Large intestine (tissue), 3 donors: Measurements from ENCODE around the gene OTOP3. TPM values are rescaled to one million over a fixed set of nuclear protein-coding genes. Genes with fewer than 3 reads are reported as not detected.
A peak's percentile ranks its signal among the peaks of the same experiment; 100 is the strongest.

Source experiments
- DNase-seq, 2 donors: peaks; one replicate each; pipeline versions ENCODE4 v3.0.0 to v3.0.0-alpha.2; 2013
- H3K27ac ChIP-seq: one replicate; pipeline ENCODE4 v1.5.1; 2013; ENCODE audit warnings: low read length
- H3K27me3 ChIP-seq: 2 replicates; pipeline ENCODE4 v1.6.1; 2013; ENCODE audit warnings: low read length; ENCODE audit not compliant: control insufficient read depth, insufficient read depth
- H3K36me3 ChIP-seq: 2 replicates; pipeline ENCODE4 v1.6.1; 2013; ENCODE audit warnings: low read length; ENCODE audit not compliant: control insufficient read depth, insufficient read depth
- H3K4me1 ChIP-seq: one replicate; pipeline ENCODE4 v1.6.1; 2013; ENCODE audit warnings: low read length; ENCODE audit not compliant: control insufficient read depth, insufficient read depth
- H3K4me3 ChIP-seq: one replicate; pipeline ENCODE4 v1.5.1; 2013; ENCODE audit warnings: low read length
- H3K9me3 ChIP-seq: one replicate; pipeline ENCODE4 v1.6.1; 2013; ENCODE audit warnings: mild to moderate bottlenecking, low read depth, low read length, moderate library complexity; ENCODE audit not compliant: control insufficient read depth
- WGBS: methylation state at CpG from one replicate; pipeline ENCODE4 v1.1.5; 2013; ENCODE audit warnings: low lambda C conversion rate; ENCODE audit not compliant: insufficient coverage; 5-methylcytosine and 5-hydroxymethylcytosine counted together
- polyA plus RNA-seq: library from polyadenylated mRNA; unstranded; fragments of 120-200 nt; gene quantifications from one replicate; pipeline ENCODE4 v1.2.1, GENCODE V29; 2013

The OTOP3 gene
- polyA plus RNA-seq, 1 donor = 13.8 TPM

- peak; percentile 48 to 81 for DNase-seq
Observed at GRCh38 chr17:74952431-74953133, 16.9 kb downstream of the OTOP3 start.

DNA sequence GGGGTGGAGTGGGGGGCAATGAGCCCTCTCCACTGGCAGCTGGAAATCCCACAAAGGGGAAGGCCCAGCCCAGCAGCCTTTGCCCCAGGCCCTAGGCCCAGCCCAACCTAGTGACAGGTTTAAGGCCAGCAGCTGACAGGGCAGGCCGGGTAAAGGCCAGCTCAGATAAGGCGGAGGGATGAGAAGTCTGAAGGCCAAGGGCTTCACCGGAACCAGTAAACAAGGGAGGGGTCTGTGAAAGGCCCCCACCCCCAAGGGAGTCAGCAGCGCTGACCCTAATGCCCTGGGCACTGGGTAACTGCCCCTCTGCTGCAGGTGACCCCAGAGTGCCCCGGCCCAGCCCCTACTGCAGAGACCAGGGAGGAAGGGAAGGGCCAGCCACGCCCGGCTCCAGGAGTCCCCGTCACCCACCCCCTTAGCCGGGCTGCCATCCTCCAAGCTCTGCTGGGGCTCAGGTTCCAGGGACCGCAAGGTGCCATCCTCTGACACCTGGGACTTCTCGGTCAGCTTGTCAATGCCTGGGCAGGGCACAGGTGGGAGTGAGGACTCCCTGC is 17.5 kb downstream of the OTOP3 start:
- H3K36me3 ChIP-seq = peaks cover 5% of the 10 kb centered on the region
- H3K27ac ChIP-seq = peak overlapping the region; percentile 91
- WGBS = no CpG with 5 or more reads among the region's 11 CpGs
- no peaks in the 10 kb centered on the region for H3K27me3 ChIP-seq
- peaks cover 8% of the 10 kb centered on the region for H3K9me3 ChIP-seq
- peak; percentile 83 to 91 for DNase-seq
- peaks cover 43% of the 10 kb centered on the region for H3K4me1 ChIP-seq
- H3K4me3 ChIP-seq = no peak overlapping the region

More at GRCh38 chr17:74952431-74953133, 16.9 kb downstream of the OTOP3 start:
- Histone ChIP-seq H3K9me3 (peaks cover 8% of the 10 kb centered on the region), H3K27me3 (no peaks in the 10 kb centered on the region), H3K4me3 (no peak overlapping the region), H3K4me1 (peaks cover 43% of the 10 kb centered on the region), H3K36me3 (peaks cover 5% of the 10 kb centered on the region), H3K27ac (peak overlapping the region; percentile 91)
- no CpG with 5 or more reads among the region's 24 CpGs for WGBS

DNA sequence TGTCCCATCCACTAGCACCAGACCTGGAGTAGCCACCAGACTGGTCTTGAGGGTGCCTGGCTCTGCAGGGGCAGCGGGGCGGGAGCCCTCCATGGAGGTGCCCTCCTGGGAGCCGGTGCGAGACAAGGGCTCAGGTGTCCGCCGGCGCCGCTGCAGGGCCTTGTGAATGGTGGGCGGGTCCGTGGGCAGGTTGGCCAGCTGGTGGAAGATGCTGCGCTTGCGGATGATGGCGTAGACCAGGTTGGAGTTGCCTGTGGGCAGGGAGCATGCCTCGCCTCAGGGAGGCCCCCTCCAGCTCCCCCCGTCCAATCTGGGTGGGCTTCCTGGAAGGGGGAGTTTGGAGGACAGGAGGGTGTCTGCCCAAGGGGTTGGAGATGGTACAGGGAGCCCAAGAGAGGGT is 18.4 kb downstream of the OTOP3 start:
- DNase-seq = no peak
- peaks cover 43% of the 10 kb centered on the region for H3K4me1 ChIP-seq
- H3K9me3 ChIP-seq = peaks cover 8% of the 10 kb centered on the region
- H3K27me3 ChIP-seq = no peaks in the 10 kb centered on the region
- H3K27ac ChIP-seq = peak overlapping the region; percentile 91
- no CpG with 5 or more reads among the region's 15 CpGs for WGBS
- H3K4me3 ChIP-seq = no peak overlapping the region
- peaks cover 5% of the 10 kb centered on the region for H3K36me3 ChIP-seq

GRCh38 chr17:74954665-74955421 is 19.1 kb downstream of the OTOP3 start:
- Histone ChIP-seq H3K4me1 (peaks cover 41% of the 10 kb centered on the region), H3K9me3 (peaks cover 8% of the 10 kb centered on the region), H3K4me3 (no peak overlapping the region), H3K27me3 (no peaks in the 10 kb centered on the region), H3K36me3 (peaks cover 5% of the 10 kb centered on the region), H3K27ac (no peak overlapping the region)
- WGBS = no CpG with 5 or more reads among the region's 13 CpGs
- no peak for DNase-seq

- Histone ChIP-seq H3K36me3 (peaks cover 5% of the 10 kb centered on the region), H3K27me3 (no peaks in the 10 kb centered on the region), H3K9me3 (peaks cover 8% of the 10 kb centered on the region), H3K4me1 (peaks cover 32% of the 10 kb centered on the region), H3K27ac (no peak overlapping the region), H3K4me3 (no peak overlapping the region)
- WGBS = no CpG with 5 or more reads among the region's 4 CpGs
- no peak for DNase-seq
Observed at GRCh38 chr17:74956093-74956492, 20.4 kb downstream of the OTOP3 start.

GRCh38 chr17:74957935-74958740 is 22.4 kb downstream of the OTOP3 start:
- Histone ChIP-seq H3K4me1 (peaks cover 16% of the 10 kb centered on the region), H3K9me3 (peaks cover 8% of the 10 kb centered on the region), H3K4me3 (no peak overlapping the region), H3K36me3 (peaks cover 7% of the 10 kb centered on the region), H3K27ac (no peak overlapping the region), H3K27me3 (no peaks in the 10 kb centered on the region)
- DNase-seq = peak in 1 of 2 donors; percentile 43
- WGBS = no CpG with 5 or more reads among the region's 33 CpGs

DNA sequence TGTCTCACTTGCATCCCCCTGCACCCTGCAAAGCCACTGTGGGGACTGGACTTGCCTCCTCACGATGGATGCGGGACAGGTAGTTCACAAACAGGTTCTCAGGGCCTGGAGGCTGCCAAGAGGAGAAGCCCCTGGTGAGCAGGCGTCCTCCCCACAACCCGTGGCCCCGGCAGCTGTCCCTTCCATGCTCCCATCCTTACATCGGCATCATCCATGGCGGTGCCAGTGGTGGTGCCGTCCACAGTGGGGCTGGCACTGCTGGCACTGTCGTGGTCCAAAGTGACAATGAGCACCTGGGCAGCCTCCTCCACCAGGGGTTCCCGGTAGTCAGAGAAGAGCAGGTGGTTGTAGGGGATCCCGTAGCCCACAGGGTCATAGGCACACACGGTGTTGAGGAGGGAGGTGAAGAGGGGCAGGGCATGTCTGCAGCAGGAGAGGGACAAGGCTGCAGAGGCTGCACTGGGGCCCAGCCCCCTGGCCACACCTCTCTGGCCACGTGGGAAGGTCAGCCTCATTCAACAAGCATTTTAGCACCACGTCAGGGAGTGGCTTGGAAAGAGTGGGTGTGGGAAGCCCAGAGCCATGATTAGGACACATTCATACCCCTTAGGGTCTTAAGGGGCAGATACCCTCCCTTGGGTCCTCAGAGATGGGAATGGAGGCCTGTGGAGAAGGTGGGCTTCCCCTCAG is 24.3 kb downstream of the OTOP3 start:
- no peak overlapping the region for H3K27ac ChIP-seq

GRCh38 chr17:74960570-74961342 is 25.1 kb downstream of the OTOP3 start:
- Histone ChIP-seq H3K27me3 (no peaks in the 10 kb centered on the region), H3K9me3 (peaks cover 6% of the 10 kb centered on the region), H3K27ac (peak overlapping the region; percentile 20), H3K4me1 (peaks cover 8% of the 10 kb centered on the region), H3K4me3 (no peak overlapping the region), H3K36me3 (peaks cover 7% of the 10 kb centered on the region)
- DNase-seq = peak; percentile 89 to 90
- no CpG with 5 or more reads among the region's 19 CpGs for WGBS

More for the DNA sequence above, 24.3 kb downstream of the OTOP3 start:
- Histone ChIP-seq H3K4me3 (no peak overlapping the region), H3K27me3 (no peaks in the 10 kb centered on the region), H3K36me3 (peaks cover 7% of the 10 kb centered on the region), H3K9me3 (peaks cover 6% of the 10 kb centered on the region), H3K4me1 (peaks cover 8% of the 10 kb centered on the region)
- DNase-seq = peak in 1 of 2 donors; percentile 32
- WGBS = no CpG with 5 or more reads among the region's 14 CpGs

- Histone ChIP-seq H3K9me3 (no peaks in the 10 kb centered on the region), H3K36me3 (peaks cover 3% of the 10 kb centered on the region), H3K4me3 (no peak overlapping the region), H3K27me3 (no peaks in the 10 kb centered on the region), H3K27ac (no peak overlapping the region), H3K4me1 (peaks cover 8% of the 10 kb centered on the region)
- no CpG with 5 or more reads among the region's 23 CpGs for WGBS
- DNase-seq = peak; percentile 80 to 81
Observed at GRCh38 chr17:74961657-74962350, 26.1 kb downstream of the OTOP3 start.
